Measurements from ENCODE around the gene ATP5F1E.

GRCh38 chr20:58982406-58983114 lies 49.6 kb downstream of the ATP5F1E start:
- TF ChIP-seq MAX (IDR thresholded peaks at IDR 0.05; ENCODE audit: low read depth, low read length) (no peak), CTCF (IDR thresholded peaks at IDR 0.05 in 2 of 3, conservative IDR thresholded peaks at IDR 0.05 in 1 of 3; ENCODE audit: control insufficient read depth in 2 of 3, extremely low read depth in 1 of 3, insufficient read depth in 1 of 3, low read depth in 3 of 3, low read length in 3 of 3) (no peak), CHD2 (IDR thresholded peaks at IDR 0.05; ENCODE audit: borderline replicate concordance, low read depth, low read length) (no peak), ZNF592 (IDR thresholded peaks at IDR 0.05) (no peak), USF2 (IDR thresholded peaks at IDR 0.05; ENCODE audit: borderline replicate concordance, low read depth, low read length) (no peak), YY1 (IDR thresholded peaks at IDR 0.05; ENCODE audit: low read depth, low read length) (no peak), SRF (IDR thresholded peaks at IDR 0.05; ENCODE audit: low read depth in 2 of 2, low read length in 2 of 2) (no peak), JUND (IDR thresholded peaks at IDR 0.05; ENCODE audit: low read depth, low read length) (no peak), PBX3 (IDR thresholded peaks at IDR 0.05; ENCODE audit: insufficient replicate concordance, low read depth, low read length) (no peak), NFYB (IDR thresholded peaks at IDR 0.05; ENCODE audit: insufficient read depth, low read depth, low read length) (no peak), POLR2AphosphoS5 (IDR thresholded peaks at IDR 0.05; ENCODE audit: low read length) (no peak)

Data from GM12878 (cell line).